ENCODE measurements around the gene APPL1. TPM values are rescaled to one million over a fixed set of nuclear protein-coding genes. Genes with fewer than 3 reads are reported as not detected.

Gene APPL1, protein sequence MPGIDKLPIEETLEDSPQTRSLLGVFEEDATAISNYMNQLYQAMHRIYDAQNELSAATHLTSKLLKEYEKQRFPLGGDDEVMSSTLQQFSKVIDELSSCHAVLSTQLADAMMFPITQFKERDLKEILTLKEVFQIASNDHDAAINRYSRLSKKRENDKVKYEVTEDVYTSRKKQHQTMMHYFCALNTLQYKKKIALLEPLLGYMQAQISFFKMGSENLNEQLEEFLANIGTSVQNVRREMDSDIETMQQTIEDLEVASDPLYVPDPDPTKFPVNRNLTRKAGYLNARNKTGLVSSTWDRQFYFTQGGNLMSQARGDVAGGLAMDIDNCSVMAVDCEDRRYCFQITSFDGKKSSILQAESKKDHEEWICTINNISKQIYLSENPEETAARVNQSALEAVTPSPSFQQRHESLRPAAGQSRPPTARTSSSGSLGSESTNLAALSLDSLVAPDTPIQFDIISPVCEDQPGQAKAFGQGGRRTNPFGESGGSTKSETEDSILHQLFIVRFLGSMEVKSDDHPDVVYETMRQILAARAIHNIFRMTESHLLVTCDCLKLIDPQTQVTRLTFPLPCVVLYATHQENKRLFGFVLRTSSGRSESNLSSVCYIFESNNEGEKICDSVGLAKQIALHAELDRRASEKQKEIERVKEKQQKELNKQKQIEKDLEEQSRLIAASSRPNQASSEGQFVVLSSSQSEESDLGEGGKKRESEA
- 14.7 TPM for polyA plus RNA-seq (2013, experiment 1 of 2)
- polyA plus RNA-seq (2013, experiment 2 of 2), result 15.8 TPM

DNA sequence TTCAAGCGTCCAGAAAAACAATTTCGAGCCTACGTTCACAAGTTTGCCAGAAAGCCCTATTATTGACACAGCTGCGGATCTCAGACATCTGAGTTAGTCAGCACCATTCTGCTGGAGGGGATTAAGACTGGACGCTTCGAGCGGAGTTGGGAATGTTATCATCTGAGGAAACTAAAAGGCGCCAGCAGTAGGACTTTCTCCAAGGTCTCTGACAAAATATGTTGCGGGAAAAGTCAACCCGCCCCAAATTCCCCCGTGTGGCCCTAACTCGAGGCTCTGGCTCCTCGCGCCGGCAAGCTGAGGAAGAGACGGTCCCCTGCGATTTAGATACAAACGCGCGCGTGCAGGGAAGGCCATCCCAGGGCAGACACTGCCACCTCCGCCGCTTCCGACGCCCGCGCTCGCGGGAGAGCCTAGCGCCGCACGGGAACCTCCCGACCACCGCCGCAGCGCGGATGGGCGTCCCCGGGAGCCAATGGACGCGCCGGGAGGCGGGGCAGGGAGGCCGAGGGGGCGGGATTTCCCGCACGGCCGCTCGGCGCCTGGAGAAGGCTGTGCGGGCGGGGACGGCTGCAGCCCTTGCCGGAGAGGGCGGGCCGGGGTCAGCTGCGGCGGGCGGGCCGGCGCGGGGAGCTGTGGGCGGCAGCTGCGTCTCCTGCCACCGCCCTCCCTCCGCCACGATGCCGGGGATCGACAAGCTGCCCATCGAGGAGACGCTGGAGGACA, at the start of gene APPL1:
Gene APPL1, plus strand, starts transcription at position 526 of the 726 bp plus-strand sequence. Its CDS starts 155 bp downstream, at position 681.
- WGBS, result under 1% methylated on average over 50 of the region's 71 CpGs
- peak within 1 kb of the TSS in 1 of 2 experiments; percentile 67 for H2BK12ac ChIP-seq (ENCODE audit: low read length in 2 of 2)
- H3K4me3 ChIP-seq (ENCODE audit: insufficient read depth in 1 of 2, low read depth in 1 of 2, low read length in 2 of 2), result peak within 1 kb of the TSS; percentile 98 to 99
- H2AK5ac ChIP-seq (ENCODE audit: low read length, severe bottlenecking), result no peak within 1 kb of the TSS
- H2AFZ ChIP-seq (ENCODE audit: low read depth, low read length), result peak within 1 kb of the TSS; percentile 94
- H4K91ac ChIP-seq (ENCODE audit: low read length), result peak within 1 kb of the TSS; percentile 90
- H2BK120ac ChIP-seq (ENCODE audit: low read depth, low read length), result peak within 1 kb of the TSS; percentile 79
- peak within 1 kb of the TSS; percentile 94 for H3K27ac ChIP-seq (ENCODE audit: low read length, poor library complexity, severe bottlenecking)
- H3K4ac ChIP-seq (ENCODE audit: low read depth in 1 of 2, low read length in 2 of 2), result peak within 1 kb of the TSS; percentile 81 to 91
- no peaks in the 10 kb centered on the region for H3K36me3 ChIP-seq (ENCODE audit: control insufficient read depth in 1 of 2, insufficient read depth in 2 of 2, low read depth in 1 of 2, low read length in 2 of 2)
- peak within 1 kb of the TSS; percentile 93 for H3K9ac ChIP-seq (ENCODE audit: low read length)
- peak; percentile 91 for DNase-seq
- no peaks in the 10 kb centered on the region for H3K9me3 ChIP-seq (ENCODE audit: control insufficient read depth, low read length)
- peaks cover 4% of the 10 kb centered on the region for H3K4me1 ChIP-seq (ENCODE audit: control insufficient read depth, insufficient read depth, low read depth, low read length)
- peak within 1 kb of the TSS; percentile 89 for H2BK15ac ChIP-seq (ENCODE audit: low read depth, poor library complexity, severe bottlenecking)
- H3K79me1 ChIP-seq (replicated peaks; ENCODE audit: low read length, poor library complexity, severe bottlenecking), result peaks cover 8% of the 10 kb centered on the region
- H4K8ac ChIP-seq (ENCODE audit: low read length), result peak within 1 kb of the TSS; percentile 97
- H3K14ac ChIP-seq (ENCODE audit: low read length in 2 of 2), result peak within 1 kb of the TSS in 1 of 2 experiments; percentile 85
- H3K4me2 ChIP-seq (ENCODE audit: low read length, poor library complexity, severe bottlenecking), result peak within 1 kb of the TSS; percentile 88
- no peaks in the 10 kb centered on the region for H3K27me3 ChIP-seq (ENCODE audit: control insufficient read depth in 1 of 2, insufficient read depth in 1 of 2, low read length in 2 of 2)
- peak within 1 kb of the TSS; percentile 60 to 93 for H3K23ac ChIP-seq (ENCODE audit: low read length in 2 of 2)
- peak within 1 kb of the TSS; percentile 93 to 98 for H3K18ac ChIP-seq (ENCODE audit: low read depth in 1 of 2, low read length in 2 of 2)
- peak within 1 kb of the TSS; percentile 85 for H2BK5ac ChIP-seq (ENCODE audit: low read depth, low read length, poor library complexity, severe bottlenecking)

DNA sequence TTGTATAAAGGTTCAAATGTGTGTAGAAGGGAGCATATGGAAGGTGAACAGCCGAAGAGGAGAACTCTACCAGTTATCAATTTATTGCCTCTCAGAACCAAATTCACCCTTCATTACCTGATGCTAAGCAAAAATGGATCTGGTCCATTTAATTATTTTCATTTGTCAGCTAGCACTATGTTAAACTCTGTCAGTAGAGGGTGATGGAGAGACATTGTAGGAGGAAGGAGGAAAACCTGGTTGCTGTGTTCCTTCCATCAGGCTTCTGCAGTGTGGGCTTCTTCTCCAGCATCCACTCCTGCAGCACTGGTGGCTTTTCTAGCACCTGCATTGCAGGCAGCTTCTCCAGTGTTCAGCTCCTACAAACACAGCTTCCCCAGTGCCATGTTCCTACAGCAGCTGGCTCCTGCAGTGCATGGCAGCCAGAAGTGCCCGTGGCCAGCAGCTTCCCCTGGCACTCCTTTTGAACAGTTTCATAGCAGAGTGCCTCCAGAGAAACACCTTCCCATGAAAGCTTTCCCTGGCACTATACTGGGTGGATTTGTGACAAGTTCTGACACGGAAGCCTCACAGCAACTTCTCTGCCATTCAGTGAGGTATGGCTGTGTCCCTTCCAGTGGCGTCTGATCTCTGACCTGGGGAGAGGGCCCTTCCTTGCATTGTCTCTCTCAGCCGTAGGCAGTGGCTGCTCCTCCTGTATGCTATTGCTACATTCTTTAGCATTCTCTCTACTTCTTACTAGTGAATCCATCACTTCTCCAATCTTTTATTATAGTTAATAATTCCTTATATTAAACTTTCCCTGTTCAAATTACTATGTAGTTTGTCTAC, 47.7 kb upstream of the APPL1 start:
- no peak overlapping the region for H2BK120ac ChIP-seq (ENCODE audit: low read depth, low read length)
- H3K79me1 ChIP-seq (replicated peaks; ENCODE audit: low read length, poor library complexity, severe bottlenecking), result no peaks in the 10 kb centered on the region
- H3K36me3 ChIP-seq (ENCODE audit: control insufficient read depth in 1 of 2, insufficient read depth in 2 of 2, low read depth in 1 of 2, low read length in 2 of 2), result no peaks in the 10 kb centered on the region
- H3K23ac ChIP-seq (ENCODE audit: low read length in 2 of 2), result no peak overlapping the region
- no peak overlapping the region for H3K4me3 ChIP-seq (ENCODE audit: insufficient read depth in 1 of 2, low read depth in 1 of 2, low read length in 2 of 2)
- no peak overlapping the region for H2BK12ac ChIP-seq (ENCODE audit: low read length in 2 of 2)
- H2BK5ac ChIP-seq (ENCODE audit: low read depth, low read length, poor library complexity, severe bottlenecking), result no peak overlapping the region
- no peak overlapping the region for H3K4me2 ChIP-seq (ENCODE audit: low read length, poor library complexity, severe bottlenecking)
- peak; percentile 33 for DNase-seq
- no peak overlapping the region for H4K91ac ChIP-seq (ENCODE audit: low read length)
- H3K4ac ChIP-seq (ENCODE audit: low read depth in 1 of 2, low read length in 2 of 2), result no peak overlapping the region
- H3K14ac ChIP-seq (ENCODE audit: low read length in 2 of 2), result no peak overlapping the region
- no peaks in the 10 kb centered on the region for H3K9me3 ChIP-seq (ENCODE audit: control insufficient read depth, low read length)
- 80% methylated on average over 4 of the region's 5 CpGs for WGBS
- no peak overlapping the region for H2AFZ ChIP-seq (ENCODE audit: low read depth, low read length)
- no peak overlapping the region for H3K27ac ChIP-seq (ENCODE audit: low read length, poor library complexity, severe bottlenecking)
- H2AK5ac ChIP-seq (ENCODE audit: low read length, severe bottlenecking), result no peak overlapping the region
- H2BK15ac ChIP-seq (ENCODE audit: low read depth, poor library complexity, severe bottlenecking), result no peak overlapping the region
- H4K8ac ChIP-seq (ENCODE audit: low read length), result no peak overlapping the region
- H3K4me1 ChIP-seq (ENCODE audit: control insufficient read depth, insufficient read depth, low read depth, low read length), result no peaks in the 10 kb centered on the region
- H3K9ac ChIP-seq (ENCODE audit: low read length), result no peak overlapping the region
- H3K18ac ChIP-seq (ENCODE audit: low read depth in 1 of 2, low read length in 2 of 2), result no peak overlapping the region
- peaks cover 18 to 20% of the 10 kb centered on the region in 2 experiments for H3K27me3 ChIP-seq (ENCODE audit: control insufficient read depth in 1 of 2, insufficient read depth in 1 of 2, low read length in 2 of 2)

DNA sequence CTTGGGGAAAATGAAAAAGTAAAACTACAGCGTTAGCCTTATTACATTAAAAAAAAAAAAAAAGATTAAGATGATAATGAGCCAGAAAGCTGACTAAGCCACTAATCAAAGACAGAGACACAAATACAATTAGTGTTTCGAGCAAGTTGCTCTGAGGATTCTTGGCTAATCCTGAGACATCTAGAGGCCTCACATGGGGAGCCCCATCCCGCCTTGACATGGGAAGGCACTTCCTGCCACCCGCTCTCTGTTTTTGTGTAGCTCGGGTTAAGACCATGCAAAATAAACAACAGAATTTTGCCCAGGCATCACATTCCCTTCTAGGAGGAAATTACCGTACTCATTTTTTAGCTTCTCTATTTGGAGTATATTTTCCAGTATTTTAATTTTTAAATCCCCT, 43.0 kb upstream of the APPL1 start:
- Histone ChIP-seq H3K9ac (ENCODE audit: low read length) (peak overlapping the region; percentile 1), H3K4me2 (ENCODE audit: low read length, poor library complexity, severe bottlenecking) (no peak overlapping the region), H3K4me1 (ENCODE audit: control insufficient read depth, insufficient read depth, low read depth, low read length) (no peaks in the 10 kb centered on the region), H3K9me3 (ENCODE audit: control insufficient read depth, low read length) (no peaks in the 10 kb centered on the region), H2BK5ac (ENCODE audit: low read depth, low read length, poor library complexity, severe bottlenecking) (no peak overlapping the region), H2BK120ac (ENCODE audit: low read depth, low read length) (no peak overlapping the region), H3K27ac (ENCODE audit: low read length, poor library complexity, severe bottlenecking) (no peak overlapping the region), H2BK15ac (ENCODE audit: low read depth, poor library complexity, severe bottlenecking) (no peak overlapping the region), H2AK5ac (ENCODE audit: low read length, severe bottlenecking) (no peak overlapping the region), H3K4me3 (ENCODE audit: insufficient read depth in 1 of 2, low read depth in 1 of 2, low read length in 2 of 2) (no peak overlapping the region), H3K4ac (ENCODE audit: low read depth in 1 of 2, low read length in 2 of 2) (no peak overlapping the region), H3K23ac (ENCODE audit: low read length in 2 of 2) (no peak overlapping the region), H3K18ac (ENCODE audit: low read depth in 1 of 2, low read length in 2 of 2) (no peak overlapping the region), H3K79me1 (replicated peaks; ENCODE audit: low read length, poor library complexity, severe bottlenecking) (no peaks in the 10 kb centered on the region), H4K8ac (ENCODE audit: low read length) (no peak overlapping the region), H3K14ac (ENCODE audit: low read length in 2 of 2) (no peak overlapping the region), H4K91ac (ENCODE audit: low read length) (no peak overlapping the region), H2BK12ac (ENCODE audit: low read length in 2 of 2) (no peak overlapping the region), H2AFZ (ENCODE audit: low read depth, low read length) (no peak overlapping the region), H3K27me3 (ENCODE audit: control insufficient read depth in 1 of 2, insufficient read depth in 1 of 2, low read length in 2 of 2) (peaks cover 2 to 14% of the 10 kb centered on the region in 2 experiments), H3K36me3 (ENCODE audit: control insufficient read depth in 1 of 2, insufficient read depth in 2 of 2, low read depth in 1 of 2, low read length in 2 of 2) (no peaks in the 10 kb centered on the region)
- 6% methylated on average over 5 of the region's 6 CpGs for WGBS
- peak; percentile 22 for DNase-seq
